SK-N-SH (cell line): ENCODE data around the gene SGCB. TPM values are rescaled to one million over a fixed set of nuclear protein-coding genes. Genes with fewer than 3 reads are reported as not detected.

ENCODE experiments used
- CTCF ChIA-PET: fragments of 300-600, 350-600 bp; formaldehyde crosslinking; extraction: SDS; loops from one replicate; lab custom pipeline; 2021; lab: Yijun Ruan, JAX
- POLR2A ChIA-PET: fragments of 350-600 bp; sonication (Branson Sonifier 250); formaldehyde crosslinking; extraction: SDS; loops from one replicate; lab custom pipeline; 2020; ENCODE audit warnings: antibody characterized with exemption, inconsistent platforms; lab: Yijun Ruan, JAX
- DNase-seq: peaks from one replicate; pipeline ENCODE4 v3.0.0; 2012
- H2AFZ ChIP-seq: fragments of 200-600 bp; sonication (generic); 2 replicates; pipeline ENCODE4 v1.8.1; 2016; ENCODE audit warnings: antibody characterized with exemption, mild to moderate bottlenecking, low read depth
- H3F3A ChIP-seq: fragments of 200-600 bp; sonication (generic); replicated peaks from 2 replicates; pipeline ENCODE3; 2016; ENCODE audit warnings: antibody characterized with exemption, mild to moderate bottlenecking; ENCODE audit not compliant: insufficient read depth
- H3K27ac ChIP-seq, 2 experiments: fragments of 200-500 bp in 1 of 2; fragments of 200-600 bp in 1 of 2; sonication (Bioruptor generic) in 1 of 2; sonication (generic), shearing (Covaris generic) in 1 of 2; 2 replicates each; pipeline versions ENCODE4 v1.5.1 to v1.6.1; 2014 to 2016; ENCODE audit warnings: low read depth in 2 of 2, inconsistent platforms in 1 of 2, low read length in 1 of 2, mild to moderate bottlenecking in 1 of 2, mixed read lengths in 1 of 2
- H3K27me3 ChIP-seq: fragments of 200-600 bp; sonication (generic), shearing (Covaris generic); 2 replicates; pipeline ENCODE4 v1.6.1; 2016; ENCODE audit warnings: mixed run types; ENCODE audit not compliant: insufficient read depth
- H3K36me3 ChIP-seq, 2 experiments: fragments of 200-500 bp in 1 of 2; fragments of 200-600 bp in 1 of 2; sonication (Bioruptor generic) in 1 of 2; sonication (generic) in 1 of 2; replicated peaks in 1 of 2; 2 replicates each; pipeline versions ENCODE3 to v1.5.1; 2014 to 2016; ENCODE audit warnings: low read length in 1 of 2, mild to moderate bottlenecking in 1 of 2; ENCODE audit not compliant: insufficient read depth in 2 of 2, control insufficient read depth in 1 of 2
- H3K4me1 ChIP-seq, 2 experiments: fragments of 200-500 bp in 1 of 2; fragments of 200-600 bp in 1 of 2; sonication (Bioruptor generic) in 1 of 2; sonication (generic), shearing (Covaris generic) in 1 of 2; 2 replicates each; pipeline versions ENCODE4 v1.5.1 to v1.6.1; 2014 to 2016; ENCODE audit warnings: low read depth in 1 of 2, low read length in 1 of 2, mixed run types in 1 of 2; ENCODE audit not compliant: insufficient read depth in 2 of 2, control insufficient read depth in 1 of 2
- H3K4me2 ChIP-seq: fragments of 200-600 bp; sonication (generic), shearing (Covaris generic); 2 replicates; pipeline ENCODE4 v1.6.1; 2017; ENCODE audit warnings: mixed run types
- H3K4me3 ChIP-seq, 2 experiments: fragments of 200-500 bp in 1 of 2; fragments of 200-600 bp in 1 of 2; sonication (Bioruptor generic) in 1 of 2; sonication (generic), shearing (Covaris generic) in 1 of 2; 2 replicates each; pipeline versions ENCODE4 v1.5.1 to v1.8.1; 2014 to 2016; ENCODE audit warnings: low read depth in 2 of 2, inconsistent platforms in 1 of 2, low read length in 1 of 2, mild to moderate bottlenecking in 1 of 2, mixed read lengths in 1 of 2, moderate library complexity in 1 of 2
- H3K79me2 ChIP-seq: fragments of 200-600 bp; sonication (generic); 2 replicates; pipeline ENCODE4 v1.8.1; 2017; ENCODE audit warnings: mild to moderate bottlenecking; ENCODE audit not compliant: insufficient read depth
- H3K9ac ChIP-seq: fragments of 200-600 bp; sonication (generic); 2 replicates; pipeline ENCODE4 v1.6.1; 2017; ENCODE audit warnings: mixed run types
- H3K9me2 ChIP-seq: fragments of 200-600 bp; sonication (generic); 2 replicates; pipeline ENCODE4 v1.6.1; 2017; ENCODE audit warnings: mixed run types
- H3K9me3 ChIP-seq: fragments of 200-600 bp; sonication (generic); 2 replicates; pipeline ENCODE4 v1.6.1; 2017; ENCODE audit warnings: mixed run types, mild to moderate bottlenecking, moderate library complexity
- H4K20me1 ChIP-seq: fragments of 200-600 bp; sonication (generic); 2 replicates; pipeline ENCODE4 v1.6.1; 2017; ENCODE audit warnings: mild to moderate bottlenecking, mixed run types; ENCODE audit not compliant: insufficient read depth
- CHD2 ChIP-seq: fragments of 150-350 bp; IDR thresholded peaks from 2 replicates; pipeline ENCODE4 v1.6.1; 2018; ENCODE audit warnings: low read length; ENCODE audit not compliant: partially characterized antibody
- ELF1 ChIP-seq: IDR thresholded peaks from 2 replicates; pipeline ENCODE4 v1.4.0; 2012
- FOXJ3 ChIP-seq: sonication (generic); formaldehyde crosslinking; IDR thresholded peaks from 2 replicates; pipeline ENCODE4 v1.5.1; 2020; ENCODE audit warnings: mild to moderate bottlenecking, missing genetic modification reagents
- GATA2 ChIP-seq: sonication (generic); formaldehyde crosslinking; IDR thresholded peaks from 2 replicates; pipeline ENCODE4 v1.5.0; 2020; ENCODE audit warnings: mild to moderate bottlenecking, missing genetic modification reagents
- NFIC ChIP-seq: IDR thresholded peaks from 2 replicates; pipeline ENCODE4 v1.4.0; 2012; ENCODE audit warnings: borderline replicate concordance
- NRF1 ChIP-seq: IDR thresholded peaks from 2 replicates; pipeline ENCODE4 v1.6.1; 2012; ENCODE audit warnings: low read depth, mild to moderate bottlenecking, low read length
- POLR2AphosphoS5 ChIP-seq: IDR thresholded peaks from 2 replicates; pipeline ENCODE4 v1.6.1; 2012; ENCODE audit warnings: low read depth, low read length
- REST ChIP-seq: IDR thresholded peaks from 2 replicates; pipeline ENCODE4 v1.6.1; 2012; ENCODE audit warnings: mild to moderate bottlenecking, low read depth, low read length, moderate library complexity
- RXRA ChIP-seq: IDR thresholded peaks from 2 replicates; pipeline ENCODE4 v1.4.0; 2012; ENCODE audit warnings: low read depth, mild to moderate bottlenecking, borderline replicate concordance
- ZBTB33 ChIP-seq: IDR thresholded peaks from 2 replicates; pipeline ENCODE4 v1.4.0; 2012; ENCODE audit warnings: low read depth, borderline replicate concordance
- WGBS: methylation state at CpG from one replicate; pipeline ENCODE4 v1.1.6; 2017; ENCODE audit warnings: low lambda C conversion rate; 5-methylcytosine and 5-hydroxymethylcytosine counted together
- polyA plus RNA-seq, 3 experiments: library from polyadenylated mRNA; depleted of rRNA; stranded (reverse); fragments of >200 nt; gene quantifications; 2 replicates each; pipeline ENCODE4 v1.2.3, GENCODE V29; 2012

SGCB gene
- polyA plus RNA-seq, 1 of the 3 experiments (the other 2 are of a cell fraction): 25.1 TPM

GRCh38 chr4:52051213-52051614 is 13.1 kb upstream of the SGCB start, which contains the start of gene SPATA18:
Gene SPATA18, plus strand, starts transcription at chr4:52051304. Its CDS starts 401 bp downstream, at chr4:52051705.
- no peaks in the 10 kb centered on the region; a peak in 1 of 4 replicates for H3K4me1 ChIP-seq
- no peaks in the 10 kb centered on the region for H3K79me2 ChIP-seq
- no peak within 1 kb of the TSS for H3K9ac ChIP-seq
- H3K4me3 ChIP-seq: peak within 1 kb of the TSS; percentile 23 to 42; a peak in 3 of 4 replicates
- POLR2A ChIA-PET: no interaction called here
- H3K27me3 ChIP-seq: no peaks in the 10 kb centered on the region; the same call in 1 of the 2 replicates
- H3F3A ChIP-seq: no peaks in the 10 kb centered on the region
- WGBS: 20% methylated on average over 17 of the region's 44 CpGs
- no peaks in the 10 kb centered on the region for H3K9me2 ChIP-seq
- no peaks in the 10 kb centered on the region for H3K36me3 ChIP-seq
- H3K27ac ChIP-seq: peak within 1 kb of the TSS in 1 of 2 experiments; percentile 50; a peak in 2 of 4 replicates
- H3K4me2 ChIP-seq: peak within 1 kb of the TSS; percentile 19; the same call in 1 of the 2 replicates
- H4K20me1 ChIP-seq: no peaks in the 10 kb centered on the region
- TF ChIP-seq NRF1: no peak
- 0 out of 2 replicates have a peak within 1 kb of the TSS, but pooled peaks have one; percentile 29 for H2AFZ ChIP-seq
- H3K9me3 ChIP-seq: no peaks in the 10 kb centered on the region
- peak; percentile 61 for DNase-seq
- CTCF ChIA-PET: interaction anchor here (1.2 kb wide), 1 partner anchor 14 kb away, joined by 3 read pairs; no protein-coding TSS in a partner anchor

- Histone ChIP-seq H3K9me2 (no peaks in the 10 kb centered on the region), H2AFZ (no peak overlapping the region), H3K9ac (no peak overlapping the region), H3K27ac (no peak overlapping the region)
- POLR2A ChIA-PET: no interaction called here
- TF ChIP-seq ZBTB33 (no peak), POLR2AphosphoS5 (no peak), ELF1 (no peak), GATA2 (CRISPR knock-in tag) (no peak), CHD2 (no peak), REST (no peak), RXRA (no peak), FOXJ3 (CRISPR knock-in tag) (no peak), NRF1 (no peak), NFIC (no peak)
- TF ChIP-seq, all 33 proteins: peak for 0
- Histone ChIP-seq H3F3A (no peaks in the 10 kb centered on the region), H3K36me3 (no peaks in the 10 kb centered on the region), H3K27me3 (no peaks in the 10 kb centered on the region; the same call in 1 of the 2 replicates), H3K4me1 (no peaks in the 10 kb centered on the region; a peak in 1 of 4 replicates), H3K4me2 (no peak overlapping the region), H4K20me1 (no peaks in the 10 kb centered on the region), H3K4me3 (no peak overlapping the region), H3K9me3 (no peaks in the 10 kb centered on the region), H3K79me2 (no peaks in the 10 kb centered on the region)
- CTCF ChIA-PET: no interaction called here
- no peak for DNase-seq
- WGBS: 39% methylated on average over 5 of the region's 5 CpGs
Observed at GRCh38 chr4:52049266-52049665, 11.2 kb upstream of the SGCB start.
